Endodermal cell (in vitro differentiated cells): ENCODE results near the gene CCDC92B. TPM values are rescaled to one million over a fixed set of nuclear protein-coding genes. Genes with fewer than 3 reads are reported as not detected.

ENCODE experiments used
- DNase-seq: peaks from one replicate; pipeline ENCODE4 v3.0.0-alpha.2; 2017
- H3K27ac ChIP-seq: 2 replicates; pipeline ENCODE4 v1.5.1; 2013; ENCODE audit warnings: mild to moderate bottlenecking, low read depth, low read length, moderate library complexity
- H3K27me3 ChIP-seq: 2 replicates; pipeline ENCODE4 v1.6.1; 2013; ENCODE audit warnings: mild to moderate bottlenecking, low read length, moderate library complexity; ENCODE audit not compliant: insufficient read depth, control insufficient read depth, poor library complexity, severe bottlenecking
- H3K36me3 ChIP-seq: 2 replicates; pipeline ENCODE4 v1.7.0; 2013; ENCODE audit warnings: mild to moderate bottlenecking, low read length, moderate library complexity; ENCODE audit not compliant: control insufficient read depth, insufficient read depth
- H3K4me1 ChIP-seq: one replicate; pipeline ENCODE4 v1.7.0; 2013; ENCODE audit warnings: low read length; ENCODE audit not compliant: control insufficient read depth, insufficient read depth
- H3K4me3 ChIP-seq: 2 replicates; pipeline ENCODE4 v1.5.1; 2013; ENCODE audit warnings: mild to moderate bottlenecking, low read length, moderate library complexity
- H3K9ac ChIP-seq: 2 replicates; pipeline ENCODE4 v1.6.1; 2013; ENCODE audit warnings: mild to moderate bottlenecking, low read length, moderate library complexity; ENCODE audit not compliant: poor library complexity, severe bottlenecking; ENCODE audit errors: extremely low read depth
- H3K9me3 ChIP-seq: 2 replicates; pipeline ENCODE4 v1.6.1; 2013; ENCODE audit warnings: mild to moderate bottlenecking, low read length, moderate library complexity; ENCODE audit not compliant: control insufficient read depth
- H3K27ac Mint-ChIP-seq: 2 replicates; pipeline ENCODE4 v1.8.0; 2020; ENCODE audit warnings: mixed read lengths
- H3K27me3 Mint-ChIP-seq: 2 replicates; pipeline ENCODE4 v1.8.0; 2021; ENCODE audit warnings: mild to moderate bottlenecking, mixed read lengths; ENCODE audit not compliant: insufficient read depth
- H3K36me3 Mint-ChIP-seq: 2 replicates; pipeline ENCODE4 v1.8.0; 2020; ENCODE audit warnings: low read depth, mixed read lengths
- H3K4me1 Mint-ChIP-seq: 2 replicates; pipeline ENCODE4 v1.8.0; 2020; ENCODE audit warnings: mixed read lengths
- H3K4me3 Mint-ChIP-seq: 2 replicates; pipeline ENCODE4 v1.8.0; 2020; ENCODE audit warnings: mild to moderate bottlenecking, moderate library complexity, mixed read lengths
- H3K9me3 Mint-ChIP-seq: 2 replicates; pipeline ENCODE4 v1.8.0; 2020; ENCODE audit warnings: mild to moderate bottlenecking, mixed read lengths
- CTCF ChIP-seq: fragments of 200-600 bp; sonication (generic); conservative IDR thresholded peaks from 2 replicates; pipeline ENCODE4 v1.5.0; 2021; ENCODE audit warnings: antibody characterized with exemption, mild to moderate bottlenecking
- WGBS, 2 experiments: methylation state at CpG; one replicate each; pipeline versions ENCODE4 v1.1.5 to v1.1.7; 2013; ENCODE audit warnings: missing lambda C conversion rate in 2 of 2, mixed read lengths in 1 of 2; ENCODE audit not compliant: insufficient coverage in 1 of 2, insufficient read length in 1 of 2; 5-methylcytosine and 5-hydroxymethylcytosine counted together
- total RNA-seq, 2 donors: library from RNA; stranded (reverse); fragmentation: NEBNext Ultra II Directional in 1 of 2; extraction: Animal tissue kit (Norgen Biotek cat#: 25700) in 1 of 2; gene quantifications; 2 replicates in 1 of 2; 3 replicates in 1 of 2; pipeline ENCODE4 v1.2.1, GENCODE V29; 2021

CCDC92B gene
- total RNA-seq, 2 donors from 2014 or later, result 4.3 to 5.8 TPM

GRCh38 chr17:2694381-2695242 lies 54.8 kb downstream of the CCDC92B start:
- no peak overlapping the region for H3K27ac Mint-ChIP-seq
- no peak overlapping the region for H3K9ac ChIP-seq
- no peaks in the 10 kb centered on the region for H3K9me3 Mint-ChIP-seq
- H3K27ac ChIP-seq, result no peak overlapping the region
- no peaks in the 10 kb centered on the region for H3K27me3 Mint-ChIP-seq
- no peaks in the 10 kb centered on the region for H3K4me1 Mint-ChIP-seq
- peaks cover 23% of the 10 kb centered on the region for H3K36me3 Mint-ChIP-seq
- no peak overlapping the region for H3K4me3 ChIP-seq
- TF ChIP-seq CTCF, result no peak
- no peaks in the 10 kb centered on the region for H3K4me1 ChIP-seq
- peaks cover 12% of the 10 kb centered on the region for H3K36me3 ChIP-seq
- DNase-seq, result peak; percentile 43
- 93 to 98% methylated on average over 25 to 42 of the region's 42 CpGs for WGBS, 2 experiments
- no peaks in the 10 kb centered on the region for H3K27me3 ChIP-seq
- H3K9me3 ChIP-seq, result no peaks in the 10 kb centered on the region
- no peak overlapping the region for H3K4me3 Mint-ChIP-seq

GRCh38 chr17:2693561-2694380 lies 55.7 kb downstream of the CCDC92B start:
- peak; percentile 48 for DNase-seq
- no peak overlapping the region for H3K9ac ChIP-seq
- no peaks in the 10 kb centered on the region for H3K9me3 ChIP-seq
- H3K27me3 ChIP-seq, result no peaks in the 10 kb centered on the region
- Mint-ChIP-seq H3K27me3 (no peaks in the 10 kb centered on the region), H3K9me3 (no peaks in the 10 kb centered on the region), H3K36me3 (peaks cover 23% of the 10 kb centered on the region), H3K4me1 (peaks cover 6% of the 10 kb centered on the region), H3K27ac (no peak overlapping the region), H3K4me3 (no peak overlapping the region)
- WGBS, 2 experiments, result 93 to 94% methylated on average over 9 to 37 of the region's 37 CpGs
- no peak overlapping the region for H3K4me3 ChIP-seq
- H3K27ac ChIP-seq, result no peak overlapping the region
- peaks cover 10% of the 10 kb centered on the region for H3K36me3 ChIP-seq
- no peak for TF ChIP-seq CTCF
- no peaks in the 10 kb centered on the region for H3K4me1 ChIP-seq

- no peak for TF ChIP-seq CTCF
- peaks cover 15% of the 10 kb centered on the region for H3K36me3 Mint-ChIP-seq
- Histone ChIP-seq H3K27me3 (no peaks in the 10 kb centered on the region), H3K9me3 (no peaks in the 10 kb centered on the region), H3K27ac (no peak overlapping the region), H3K36me3 (no peaks in the 10 kb centered on the region), H3K4me1 (no peaks in the 10 kb centered on the region), H3K9ac (no peak overlapping the region), H3K4me3 (no peak overlapping the region)
- DNase-seq, result no peak
- WGBS, 2 experiments, result 95 to 97% methylated on average over 7 to 13 of the region's 14 CpGs
- peaks cover 6% of the 10 kb centered on the region for H3K4me1 Mint-ChIP-seq
- no peak overlapping the region for H3K27ac Mint-ChIP-seq
- H3K4me3 Mint-ChIP-seq, result no peak overlapping the region
- no peaks in the 10 kb centered on the region for H3K9me3 Mint-ChIP-seq
- H3K27me3 Mint-ChIP-seq, result no peaks in the 10 kb centered on the region
Measured at GRCh38 chr17:2692781-2693135, 56.7 kb downstream of the CCDC92B start.
